ENCODE measurements around the gene DPP4. TPM values are rescaled to one million over a fixed set of nuclear protein-coding genes. Genes with fewer than 3 reads are reported as not detected.

The DPP4 gene
- total RNA-seq, 1 experiment from 2014 or later = 27.6 TPM

DNA sequence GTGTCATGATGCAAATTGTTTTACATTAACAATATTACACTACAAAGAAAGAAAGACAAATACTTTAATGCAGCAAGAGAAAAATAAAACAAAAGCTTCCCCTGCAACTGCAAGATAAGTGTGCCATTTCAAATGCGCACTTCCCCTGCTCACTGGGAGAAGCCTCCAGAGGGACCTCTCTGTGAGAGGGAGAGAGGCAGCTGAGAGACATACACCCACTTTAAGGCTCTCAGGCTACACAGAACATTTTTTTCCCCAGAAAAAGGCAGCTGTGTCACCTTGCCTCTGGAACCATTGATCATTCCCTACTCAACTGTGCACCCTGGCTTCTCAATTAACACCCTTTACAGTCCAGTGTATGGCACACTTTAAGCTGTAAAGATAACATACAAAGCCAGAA, 75.2 kb downstream of the DPP4 start:
- CTCF ChIA-PET = no interaction called here
- TF ChIP-seq, protein P1, sequence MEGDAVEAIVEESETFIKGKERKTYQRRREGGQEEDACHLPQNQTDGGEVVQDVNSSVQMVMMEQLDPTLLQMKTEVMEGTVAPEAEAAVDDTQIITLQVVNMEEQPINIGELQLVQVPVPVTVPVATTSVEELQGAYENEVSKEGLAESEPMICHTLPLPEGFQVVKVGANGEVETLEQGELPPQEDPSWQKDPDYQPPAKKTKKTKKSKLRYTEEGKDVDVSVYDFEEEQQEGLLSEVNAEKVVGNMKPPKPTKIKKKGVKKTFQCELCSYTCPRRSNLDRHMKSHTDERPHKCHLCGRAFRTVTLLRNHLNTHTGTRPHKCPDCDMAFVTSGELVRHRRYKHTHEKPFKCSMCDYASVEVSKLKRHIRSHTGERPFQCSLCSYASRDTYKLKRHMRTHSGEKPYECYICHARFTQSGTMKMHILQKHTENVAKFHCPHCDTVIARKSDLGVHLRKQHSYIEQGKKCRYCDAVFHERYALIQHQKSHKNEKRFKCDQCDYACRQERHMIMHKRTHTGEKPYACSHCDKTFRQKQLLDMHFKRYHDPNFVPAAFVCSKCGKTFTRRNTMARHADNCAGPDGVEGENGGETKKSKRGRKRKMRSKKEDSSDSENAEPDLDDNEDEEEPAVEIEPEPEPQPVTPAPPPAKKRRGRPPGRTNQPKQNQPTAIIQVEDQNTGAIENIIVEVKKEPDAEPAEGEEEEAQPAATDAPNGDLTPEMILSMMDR (IDR thresholded peaks at IDR 0.05; ENCODE audit: unreplicated experiment) = no peak
- BruUV-seq (replicated peaks) = no TSS peak
- Mint-ChIP-seq H3K27ac (ENCODE audit: unreplicated experiment) (no peak overlapping the region), H3K36me3 (ENCODE audit: insufficient read depth, unreplicated experiment) (no peaks in the 10 kb centered on the region), H3K9me3 (ENCODE audit: low read depth, unreplicated experiment) (no peaks in the 10 kb centered on the region), H3K4me1 (ENCODE audit: low read depth, unreplicated experiment) (no peaks in the 10 kb centered on the region), H3K27me3 (ENCODE audit: unreplicated experiment) (no peaks in the 10 kb centered on the region), H3K4me3 (ENCODE audit: low read depth, unreplicated experiment) (no peak overlapping the region)
- DNase-seq = no peak
- intact Hi-C loops (cut with micrococcal nuclease; ENCODE audit: unreplicated experiment) = no loop called here

DNA sequence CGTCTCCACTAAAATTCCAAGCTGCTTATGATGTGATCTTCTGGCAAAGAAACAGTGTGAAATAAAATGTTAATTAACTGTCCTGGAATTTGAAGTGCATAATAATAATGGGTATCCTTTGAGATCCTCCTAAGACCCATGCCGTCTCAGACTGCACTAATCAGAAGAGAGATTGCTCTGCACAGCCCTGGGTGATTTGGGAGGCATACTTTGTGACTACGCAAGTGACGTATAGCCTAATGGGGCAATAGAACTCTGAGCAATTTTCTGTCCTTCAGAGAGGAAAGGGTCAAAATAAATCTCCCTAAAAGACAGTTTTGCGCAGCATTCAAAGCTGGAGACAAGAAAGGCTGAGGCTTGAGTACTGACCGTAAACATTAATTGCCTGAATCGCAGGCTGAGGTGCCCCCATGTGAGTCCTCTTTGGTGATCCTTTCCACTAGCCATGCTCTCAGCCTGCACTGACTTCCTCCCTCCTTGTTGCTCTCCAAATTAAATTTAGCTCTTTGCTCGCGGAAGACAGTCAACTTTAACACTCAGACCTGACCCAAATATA, 76.0 kb downstream of the DPP4 start:
- TF ChIP-seq, protein P1 (IDR thresholded peaks at IDR 0.05; ENCODE audit: unreplicated experiment) = no peak
- Mint-ChIP-seq H3K4me3 (ENCODE audit: low read depth, unreplicated experiment) (no peak overlapping the region), H3K9me3 (ENCODE audit: low read depth, unreplicated experiment) (no peaks in the 10 kb centered on the region), H3K36me3 (ENCODE audit: insufficient read depth, unreplicated experiment) (no peaks in the 10 kb centered on the region), H3K27me3 (ENCODE audit: unreplicated experiment) (no peaks in the 10 kb centered on the region), H3K4me1 (ENCODE audit: low read depth, unreplicated experiment) (no peaks in the 10 kb centered on the region), H3K27ac (ENCODE audit: unreplicated experiment) (no peak overlapping the region)
- CTCF ChIA-PET = no interaction called here
- DNase-seq = no peak
- intact Hi-C loops (cut with micrococcal nuclease; ENCODE audit: unreplicated experiment) = no loop called here
- no TSS peak for BruUV-seq (replicated peaks)

DNA sequence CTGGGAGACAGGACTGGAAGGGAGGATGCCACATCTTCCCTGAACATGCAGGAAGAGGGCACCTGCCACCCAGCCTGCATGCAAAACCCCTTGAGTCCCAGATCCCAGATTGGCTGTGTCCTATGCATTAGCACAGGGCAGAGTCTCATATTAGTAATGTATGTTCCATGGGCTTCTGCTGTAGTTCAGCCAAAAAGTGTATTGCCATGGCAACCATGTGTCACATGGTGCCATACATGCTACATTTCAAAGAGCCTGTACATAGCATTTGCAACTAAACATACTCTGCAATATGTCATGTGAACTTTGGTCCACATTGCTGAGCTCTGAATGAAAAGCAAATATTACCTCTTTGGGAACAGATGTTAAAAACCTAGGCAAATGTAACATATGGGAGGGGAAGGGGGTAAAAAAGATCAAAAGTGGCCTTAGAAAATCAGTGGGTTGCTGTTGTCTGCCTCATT, 78.4 kb downstream of the DPP4 start:
- no peaks in the 10 kb centered on the region for H3K27me3 Mint-ChIP-seq (ENCODE audit: unreplicated experiment)
- CTCF ChIA-PET = no interaction called here
- H3K9me3 Mint-ChIP-seq (ENCODE audit: low read depth, unreplicated experiment) = no peaks in the 10 kb centered on the region
- H3K36me3 Mint-ChIP-seq (ENCODE audit: insufficient read depth, unreplicated experiment) = no peaks in the 10 kb centered on the region
- TF ChIP-seq, protein P1 (IDR thresholded peaks at IDR 0.05; ENCODE audit: unreplicated experiment) = no peak
- no peaks in the 10 kb centered on the region for H3K4me1 Mint-ChIP-seq (ENCODE audit: low read depth, unreplicated experiment)
- BruUV-seq (replicated peaks) = no TSS peak
- H3K27ac Mint-ChIP-seq (ENCODE audit: unreplicated experiment) = no peak overlapping the region
- H3K4me3 Mint-ChIP-seq (ENCODE audit: low read depth, unreplicated experiment) = no peak overlapping the region
- no peak for DNase-seq
- intact Hi-C loops (cut with micrococcal nuclease; ENCODE audit: unreplicated experiment) = no loop called here

DNA sequence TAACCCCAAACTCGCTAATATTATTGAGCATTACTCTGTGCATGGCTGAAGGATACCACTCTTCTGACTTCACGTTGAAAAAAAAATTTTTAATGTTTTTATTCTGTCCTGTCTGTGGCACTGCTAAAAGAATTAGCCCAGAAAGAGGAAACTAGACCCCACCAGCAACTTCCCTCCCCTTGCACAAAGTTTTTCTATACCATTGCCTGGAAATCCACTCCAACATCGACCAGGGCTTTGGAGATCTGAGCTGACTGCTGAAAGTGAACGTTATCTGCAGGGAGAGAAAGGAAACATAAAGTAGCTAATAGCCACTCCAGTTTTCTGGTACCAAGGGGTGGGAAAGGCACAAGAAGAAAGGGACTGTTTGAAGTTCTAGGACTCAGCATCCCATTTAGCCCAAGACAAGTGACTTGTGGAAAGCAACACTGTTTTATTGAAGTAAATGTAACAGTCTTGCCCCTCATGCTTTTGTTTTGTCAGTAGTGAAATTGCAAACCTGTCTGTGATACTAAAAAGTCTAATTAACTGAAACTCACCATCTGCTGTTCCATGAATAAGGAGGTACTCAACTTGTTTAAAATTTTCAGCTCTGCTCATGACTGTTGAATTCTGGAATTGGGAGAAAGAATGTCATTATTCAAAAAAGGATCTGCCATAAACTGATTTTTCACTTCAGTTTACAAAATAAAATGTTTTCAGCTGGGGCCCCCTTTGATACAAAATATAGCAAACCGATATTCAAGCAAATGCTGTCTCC, 79.1 kb downstream of the DPP4 start:
- H3K4me3 Mint-ChIP-seq (ENCODE audit: low read depth, unreplicated experiment) = no peak overlapping the region
- no peaks in the 10 kb centered on the region for H3K9me3 Mint-ChIP-seq (ENCODE audit: low read depth, unreplicated experiment)
- TF ChIP-seq, protein P1 (IDR thresholded peaks at IDR 0.05; ENCODE audit: unreplicated experiment) = no peak
- H3K27me3 Mint-ChIP-seq (ENCODE audit: unreplicated experiment) = no peaks in the 10 kb centered on the region
- no peak overlapping the region for H3K27ac Mint-ChIP-seq (ENCODE audit: unreplicated experiment)
- DNase-seq = no peak
- H3K4me1 Mint-ChIP-seq (ENCODE audit: low read depth, unreplicated experiment) = no peaks in the 10 kb centered on the region
- intact Hi-C loops (cut with micrococcal nuclease; ENCODE audit: unreplicated experiment) = no loop called here
- CTCF ChIA-PET = no interaction called here
- no peaks in the 10 kb centered on the region for H3K36me3 Mint-ChIP-seq (ENCODE audit: insufficient read depth, unreplicated experiment)
- BruUV-seq (replicated peaks) = no TSS peak
